HG03342 (cell line): Measurements from ENCODE around the gene KBTBD13.
"Not testable (repeated sequence)": the region's sequence is repeated elsewhere in the genome, so short reads cannot be mapped to it uniquely, and the experiment has no call there.

ENCODE experiments used
- ATAC-seq: cut with Tn5 transposase; IDR thresholded peaks from one replicate; pipeline ENCODE4 v1.9.1; 2021; ENCODE audit warnings: mild to moderate bottlenecking, moderate library complexity; ENCODE audit not compliant: unreplicated experiment

KBTBD13 gene

GRCh38 chr15:65069179-65069578 lies 7.4 kb upstream of the KBTBD13 start:
- no peak for ATAC-seq

- no peak for ATAC-seq
Observed at GRCh38 chr15:65069779-65070546, 6.6 kb upstream of the KBTBD13 start.

- ATAC-seq = no peak
Observed at GRCh38 chr15:65071381-65071811, 5.2 kb upstream of the KBTBD13 start.

- no peak for ATAC-seq
Observed at GRCh38 chr15:65072027-65072426, 4.5 kb upstream of the KBTBD13 start.

GRCh38 chr15:65072617-65073016 lies 3.9 kb upstream of the KBTBD13 start:
- ATAC-seq = no peak

GRCh38 chr15:65074946-65075345 lies 1.6 kb upstream of the KBTBD13 start:
- not testable (repeated sequence) for ATAC-seq

GRCh38 chr15:65075607-65076395 lies 745 bp upstream of the KBTBD13 start:
- not testable (repeated sequence) for ATAC-seq

GRCh38 chr15:65077291-65077980 lies 890 bp downstream of the KBTBD13 start:
- no peak for ATAC-seq

GRCh38 chr15:65077981-65078352 lies 1.4 kb downstream of the KBTBD13 start:
- no peak for ATAC-seq

- ATAC-seq = no peak
Observed at GRCh38 chr15:65079580-65079979, 3.0 kb downstream of the KBTBD13 start.

- ATAC-seq = no peak
Observed at GRCh38 chr15:65081270-65081669, 4.7 kb downstream of the KBTBD13 start.

- no peak for ATAC-seq
Observed at GRCh38 chr15:65081758-65082157, 5.2 kb downstream of the KBTBD13 start.

- no peak for ATAC-seq
Observed at GRCh38 chr15:65082303-65082953, 5.9 kb downstream of the KBTBD13 start.

- no peak for ATAC-seq
Observed at GRCh38 chr15:65083262-65083701, 6.7 kb downstream of the KBTBD13 start.

GRCh38 chr15:65084500-65085206 lies 8.1 kb downstream of the KBTBD13 start:
- no peak for ATAC-seq

- no peak for ATAC-seq
Observed at GRCh38 chr15:65085207-65085753, 8.7 kb downstream of the KBTBD13 start.

- no peak for ATAC-seq
Observed at GRCh38 chr15:65085990-65086679, 9.6 kb downstream of the KBTBD13 start.

- ATAC-seq = no peak
Observed at GRCh38 chr15:65086680-65087111, 10.2 kb downstream of the KBTBD13 start.

GRCh38 chr15:65087411-65087810 lies 10.9 kb downstream of the KBTBD13 start:
- ATAC-seq = no peak
